HG03108 (cell line): ENCODE data around the gene PLAGL2.

Experiments used
- ATAC-seq: cut with Tn5 transposase; IDR thresholded peaks from one replicate; pipeline ENCODE4 v1.9.1; 2021; ENCODE audit warnings: moderate library complexity; ENCODE audit not compliant: unreplicated experiment

PLAGL2 gene

DNA sequence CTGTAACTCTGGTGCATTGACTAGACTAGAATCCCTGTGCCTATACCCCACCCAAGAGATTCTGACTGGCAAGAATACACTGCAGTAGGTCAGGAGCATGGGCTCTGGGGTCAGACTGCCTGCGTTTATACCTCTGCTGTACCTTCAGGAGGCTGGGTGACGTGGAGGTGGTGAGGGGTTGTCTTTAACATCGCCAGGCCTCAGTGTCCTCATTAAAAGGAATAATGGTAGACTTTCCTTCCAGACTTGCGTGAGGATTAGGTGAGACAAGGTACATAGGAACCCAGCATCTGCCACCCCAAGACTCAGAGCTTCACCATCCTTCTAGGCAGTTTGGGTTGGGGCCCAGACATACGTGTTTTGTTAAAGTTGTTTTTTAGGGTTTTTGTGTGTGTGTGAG lies 53.8 kb downstream of the PLAGL2 start:
- no peak for ATAC-seq

DNA sequence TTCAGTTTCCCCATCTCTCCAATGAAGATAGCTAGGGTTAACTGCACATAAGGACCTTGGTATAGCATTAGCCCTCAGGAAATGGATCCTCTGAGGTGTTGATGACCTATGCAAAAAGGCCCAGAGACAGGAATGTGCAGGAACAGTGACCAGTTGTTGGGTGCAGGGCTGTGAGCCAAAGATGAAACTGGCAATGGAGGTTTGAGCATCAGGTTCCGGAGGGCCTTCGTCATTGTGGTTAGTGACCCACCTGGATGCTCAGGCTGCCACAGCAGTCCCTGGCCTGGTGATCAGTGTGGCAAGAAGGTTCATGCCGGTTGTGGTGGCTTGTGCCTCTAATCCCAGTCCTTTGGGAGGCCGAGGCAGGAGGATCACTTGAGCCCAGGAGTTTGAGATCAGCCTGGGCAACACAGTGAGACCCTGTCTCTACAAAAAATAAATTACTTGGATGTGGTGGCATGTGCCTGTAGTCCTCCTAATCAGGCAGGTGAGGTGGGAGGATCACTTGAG lies 54.3 kb downstream of the PLAGL2 start:
- no peak for ATAC-seq

DNA sequence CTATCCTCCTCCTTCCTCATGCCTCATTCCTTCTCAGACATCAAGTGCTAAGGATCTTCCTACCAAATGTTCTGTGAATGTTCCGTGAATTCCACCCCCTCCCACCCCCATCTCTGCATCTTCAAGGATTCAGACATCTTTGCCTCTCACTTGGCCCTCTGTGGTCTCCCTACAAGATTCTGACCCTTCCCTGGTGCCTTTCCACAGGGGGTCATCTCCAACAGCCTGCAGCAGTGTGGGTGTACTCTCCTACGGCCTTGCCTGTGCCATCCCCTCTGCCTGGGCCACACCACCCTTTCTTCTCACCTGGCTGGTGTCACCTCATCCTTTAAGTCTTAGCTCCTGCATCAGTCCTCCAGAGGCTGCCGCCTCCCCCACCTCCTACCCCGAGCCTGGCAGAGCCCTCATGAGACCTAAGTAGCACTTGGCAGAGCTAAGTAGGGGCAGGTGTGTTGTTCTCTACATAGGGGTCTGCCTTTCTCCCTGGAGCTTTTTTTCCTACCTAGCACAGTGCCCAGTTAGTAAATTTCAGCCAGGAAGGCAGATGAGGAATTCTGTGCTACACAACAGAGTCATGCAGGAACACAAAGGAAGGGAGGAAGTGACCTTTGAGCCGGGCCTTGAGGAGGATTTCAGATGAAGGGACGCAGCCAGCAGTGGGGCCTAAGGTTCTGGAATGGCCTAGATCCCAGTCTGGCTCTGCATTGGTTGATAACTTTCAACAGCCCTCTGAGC lies 55.0 kb downstream of the PLAGL2 start:
- ATAC-seq: no peak

DNA sequence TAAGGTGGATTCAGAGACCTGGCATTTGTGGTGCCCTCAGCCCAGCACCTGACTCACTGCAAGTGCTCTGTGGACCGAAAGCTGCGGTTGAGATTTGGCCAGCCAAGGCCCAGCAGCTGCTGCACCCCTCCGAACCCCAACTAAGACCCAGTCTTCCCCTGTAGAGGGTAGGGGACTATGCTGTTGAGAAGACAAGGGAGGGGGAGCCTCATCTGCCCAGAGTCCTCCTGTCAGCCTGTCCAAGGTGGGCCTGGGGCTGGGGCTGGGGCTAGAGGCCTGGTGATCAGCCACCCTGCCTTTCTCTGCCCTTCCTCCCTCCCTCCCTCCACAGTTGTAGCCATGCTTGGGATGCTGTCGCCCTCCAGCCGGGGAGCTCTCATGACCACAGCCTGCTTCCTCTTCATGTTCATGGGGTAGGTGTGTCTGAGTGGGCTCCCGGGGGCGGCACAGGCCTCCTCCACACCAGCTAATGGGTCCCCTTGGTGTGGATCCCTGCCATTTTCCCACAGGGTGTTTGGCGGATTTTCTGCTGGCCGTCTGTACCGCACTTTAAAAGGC lies 57.2 kb downstream of the PLAGL2 start:
- ATAC-seq: no peak

DNA sequence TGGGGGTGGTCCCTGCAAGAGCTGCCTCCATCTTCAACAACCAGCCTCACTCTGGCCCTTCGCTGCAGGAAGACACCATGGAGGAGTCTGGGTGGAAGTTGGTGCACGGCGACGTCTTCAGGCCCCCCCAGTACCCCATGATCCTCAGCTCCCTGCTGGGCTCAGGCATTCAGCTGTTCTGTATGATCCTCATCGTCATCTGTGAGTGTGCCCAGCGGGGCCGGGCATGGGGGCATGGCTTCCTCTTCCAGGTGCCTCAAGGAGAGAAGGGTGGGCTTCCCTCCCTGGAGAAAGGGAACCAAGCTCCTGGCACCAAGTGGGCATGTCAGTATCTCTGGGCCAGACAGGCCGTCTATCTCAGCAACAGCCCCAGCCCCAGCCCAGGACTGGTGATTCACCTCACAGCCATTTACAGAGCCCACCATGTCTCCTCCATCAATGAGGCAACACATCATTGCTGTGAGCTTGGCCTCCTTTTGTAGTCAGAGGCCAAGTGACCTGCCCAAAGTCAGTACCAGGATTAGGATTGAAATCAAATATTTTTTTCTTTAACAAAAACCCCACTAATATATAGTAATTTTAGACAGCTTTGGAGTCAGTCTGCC lies 57.9 kb downstream of the PLAGL2 start:
- no peak for ATAC-seq

DNA sequence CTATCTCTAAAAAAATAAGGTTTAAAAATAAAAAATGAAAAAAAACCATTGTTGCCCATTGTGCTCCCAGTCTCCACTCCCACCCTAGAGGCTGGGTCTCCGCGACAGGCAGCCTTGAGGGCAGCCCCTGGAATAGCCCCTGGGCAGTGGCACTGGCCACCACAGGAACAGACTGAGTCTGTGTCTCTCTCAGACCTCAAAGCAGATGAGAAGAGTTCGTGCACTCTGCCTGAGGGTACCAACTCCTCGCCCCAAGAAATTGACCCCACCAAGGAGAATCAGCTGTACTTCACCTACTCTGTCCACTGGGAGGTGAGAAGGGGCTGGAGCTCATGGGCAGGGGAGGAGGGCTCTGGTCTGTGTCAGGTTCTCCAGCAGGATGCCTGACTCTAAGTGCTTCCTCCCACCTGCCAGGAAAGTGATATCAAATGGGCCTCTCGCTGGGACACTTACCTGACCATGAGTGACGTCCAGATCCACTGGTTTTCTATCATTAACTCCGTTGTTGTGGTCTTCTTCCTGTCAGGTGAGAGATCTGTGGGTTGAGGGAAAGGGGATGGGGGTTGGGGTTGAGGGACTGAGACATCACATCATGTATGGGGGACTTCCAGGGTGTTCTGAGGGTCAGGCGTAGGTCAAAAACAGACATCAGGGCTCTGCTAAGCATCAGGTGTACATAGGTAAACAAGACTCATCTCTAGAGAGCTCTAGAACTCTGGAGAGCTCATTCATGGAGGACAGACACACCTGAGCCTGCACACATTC lies 62.5 kb downstream of the PLAGL2 start:
- no peak for ATAC-seq

DNA sequence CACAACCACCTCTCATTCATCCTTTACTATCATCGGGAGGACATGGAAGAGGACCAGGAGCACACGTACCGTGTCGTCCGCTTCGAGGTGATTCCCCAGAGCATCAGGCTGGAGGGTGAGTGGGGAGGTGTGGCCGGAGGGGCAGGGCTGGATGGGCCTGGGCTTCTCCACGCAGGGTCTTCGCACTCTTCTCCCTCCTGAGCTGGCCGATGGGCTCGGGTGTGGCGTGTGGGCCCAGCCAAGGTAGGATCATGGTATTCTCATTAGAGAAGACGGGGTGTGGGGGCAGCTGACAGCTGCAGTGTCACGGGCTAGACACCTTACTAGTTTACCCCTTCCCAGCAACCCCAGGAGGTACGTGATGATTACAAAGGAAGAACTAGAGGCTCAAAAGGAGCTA lies 64.6 kb downstream of the PLAGL2 start:
- ATAC-seq: no peak
